WI38 (cell line): ENCODE measurements around the gene EMC1.
"Not testable (repeated sequence)": the region's sequence is repeated elsewhere in the genome, so short reads cannot be mapped to it uniquely, and the experiment has no call there.

ENCODE experiments used
- H3K4me3 ChIP-seq: 2 replicates; pipeline ENCODE4 v1.5.1; 2011; ENCODE audit warnings: low read depth, mild to moderate bottlenecking, control low read depth, low read length
- CTCF ChIP-seq: IDR thresholded peaks from 2 replicates; pipeline ENCODE4 v1.5.1; 2012; ENCODE audit warnings: low read depth, mild to moderate bottlenecking, control low read depth, low read length

Gene EMC1

GRCh38 chr1:19255288-19255687 is 4.0 kb upstream of the EMC1 start:
- no peak overlapping the region for H3K4me3 ChIP-seq
- TF ChIP-seq CTCF: no peak

DNA sequence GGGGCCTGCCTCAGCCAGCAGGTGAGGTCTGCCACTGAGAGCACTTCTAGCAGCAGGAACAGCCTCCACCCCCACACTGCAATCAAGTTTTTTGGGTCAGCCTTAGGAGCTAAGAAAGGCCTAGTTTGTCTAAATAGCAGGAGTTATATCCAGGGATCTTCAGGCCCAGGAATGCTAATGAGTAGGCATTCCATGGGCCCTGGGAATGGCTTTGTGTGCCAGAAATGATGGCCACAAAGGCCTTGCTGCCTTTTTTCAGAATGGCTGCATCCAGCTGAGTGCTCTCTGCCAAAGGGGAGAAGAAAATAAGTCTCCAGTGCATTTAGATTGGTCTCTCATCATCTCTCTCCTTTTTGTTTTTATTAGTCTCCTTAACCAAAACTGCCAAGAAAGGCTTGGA is 3.1 kb upstream of the EMC1 start:
- no peak for TF ChIP-seq CTCF
- H3K4me3 ChIP-seq: no peak overlapping the region

GRCh38 chr1:19250629-19251304 is 557 bp downstream of the EMC1 start:
- TF ChIP-seq CTCF: no peak
- peak overlapping the region; percentile 81 for H3K4me3 ChIP-seq

- TF ChIP-seq CTCF: peak; percentile 98
- H3K4me3 ChIP-seq: no peak overlapping the region
These were observed 10.4 kb downstream of the EMC1 start for GRCh38 chr1:19240673-19241538.

DNA sequence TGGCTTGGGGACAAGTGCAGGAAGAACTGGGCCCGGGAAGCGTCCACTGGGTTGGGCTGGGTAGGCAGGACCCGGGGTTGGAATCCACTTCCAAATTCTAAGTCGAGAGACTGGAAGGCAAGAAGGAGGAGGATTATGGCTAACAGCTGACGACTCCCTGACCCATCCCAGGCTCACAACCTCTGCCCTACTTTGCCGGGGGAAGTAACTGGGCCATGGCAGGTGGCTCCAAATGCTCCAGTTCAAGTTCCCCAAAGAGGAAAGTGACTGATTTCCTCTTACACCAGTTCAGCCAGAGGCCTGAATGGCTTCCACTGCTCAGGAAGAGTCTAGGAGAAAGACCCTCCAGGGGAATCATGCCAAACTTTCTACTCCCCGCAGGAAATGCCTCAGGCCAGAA is 11.4 kb downstream of the EMC1 start:
- TF ChIP-seq CTCF: no peak

DNA sequence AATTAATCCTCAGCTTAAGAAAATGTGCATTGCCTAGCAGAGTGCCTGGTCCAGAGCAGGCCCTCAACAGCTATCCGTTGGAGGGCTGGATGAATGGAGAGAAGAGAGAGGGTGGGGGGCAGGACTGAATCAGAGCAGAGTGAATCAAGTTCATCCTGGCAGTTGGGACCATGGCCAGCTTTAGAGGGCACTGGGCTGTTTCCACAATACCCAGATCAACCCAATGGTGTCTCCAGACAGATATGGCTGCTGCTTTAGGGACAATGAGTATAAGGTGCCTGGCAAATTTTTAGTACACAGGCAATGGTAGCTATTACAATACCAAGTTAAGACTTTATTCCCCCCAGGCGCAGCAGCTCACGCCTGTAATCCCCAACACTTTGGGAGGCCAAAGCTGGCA is 17.1 kb downstream of the EMC1 start:
- H3K4me3 ChIP-seq: no peak overlapping the region
- no peak for TF ChIP-seq CTCF

More for the DNA sequence above, 11.4 kb downstream of the EMC1 start:
- H3K4me3 ChIP-seq: no peak overlapping the region

- TF ChIP-seq CTCF: no peak
- no peak overlapping the region for H3K4me3 ChIP-seq
These were observed 18.8 kb downstream of the EMC1 start for GRCh38 chr1:19232524-19232846.

DNA sequence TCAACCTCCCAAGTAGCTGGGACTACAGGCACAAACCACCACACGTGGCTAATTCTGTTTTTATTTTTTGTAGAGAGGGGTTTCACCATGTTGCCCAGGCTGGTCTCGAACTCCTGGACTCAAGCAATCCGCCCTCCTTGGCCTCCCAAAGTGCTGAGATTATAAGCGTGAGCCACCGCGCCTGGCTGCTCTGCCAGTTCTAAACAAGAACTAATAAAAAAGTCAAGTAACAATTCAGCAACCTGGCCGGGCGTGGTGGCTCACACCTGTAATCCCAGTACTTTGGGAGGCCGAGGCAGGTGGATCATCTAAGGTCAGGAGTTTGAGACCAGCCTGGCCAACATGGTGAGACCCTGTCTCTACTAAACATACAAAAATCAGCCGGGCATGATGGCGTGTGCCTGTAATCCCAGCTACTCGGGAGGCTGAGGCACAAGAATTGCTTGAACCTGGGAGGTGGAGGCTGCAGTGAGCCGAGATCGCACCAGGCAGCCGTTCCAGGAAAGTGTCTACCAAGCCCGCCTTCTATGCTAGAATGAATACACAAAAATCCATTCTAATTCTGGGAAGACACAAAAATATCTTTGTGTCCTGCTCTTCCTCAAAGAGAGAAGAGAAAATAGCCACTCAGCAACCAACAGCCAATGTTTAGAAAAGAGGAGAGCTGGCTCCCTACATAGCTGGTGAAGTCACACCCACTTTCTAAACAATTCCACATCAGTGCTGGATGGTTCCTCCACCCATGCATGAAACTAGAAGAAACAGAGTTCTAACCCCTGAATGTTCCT is 19.4 kb downstream of the EMC1 start:
- H3K4me3 ChIP-seq: not testable (repeated sequence)
